OCI-LY7 (cell line): Measurements from ENCODE around the gene ARHGAP4.

Source experiments
- EZH2phosphoT487 ChIP-seq: fragments of 200-600 bp; sonication (generic); IDR thresholded peaks from 2 replicates; pipeline ENCODE4 v1.6.1; 2018; ENCODE audit warnings: low read depth, borderline replicate concordance, mild to moderate bottlenecking, mixed run types, antibody characterized with exemption, low read length, moderate library complexity, mixed read lengths
- TF ChIP-seq, protein P1 (sequence below): fragments of 200-600 bp; sonication (generic); conservative IDR thresholded peaks from 2 replicates; pipeline ENCODE4 v1.5.1; 2014; ENCODE audit warnings: mild to moderate bottlenecking, antibody characterized with exemption, low read length, moderate library complexity, mixed read lengths

DNA sequence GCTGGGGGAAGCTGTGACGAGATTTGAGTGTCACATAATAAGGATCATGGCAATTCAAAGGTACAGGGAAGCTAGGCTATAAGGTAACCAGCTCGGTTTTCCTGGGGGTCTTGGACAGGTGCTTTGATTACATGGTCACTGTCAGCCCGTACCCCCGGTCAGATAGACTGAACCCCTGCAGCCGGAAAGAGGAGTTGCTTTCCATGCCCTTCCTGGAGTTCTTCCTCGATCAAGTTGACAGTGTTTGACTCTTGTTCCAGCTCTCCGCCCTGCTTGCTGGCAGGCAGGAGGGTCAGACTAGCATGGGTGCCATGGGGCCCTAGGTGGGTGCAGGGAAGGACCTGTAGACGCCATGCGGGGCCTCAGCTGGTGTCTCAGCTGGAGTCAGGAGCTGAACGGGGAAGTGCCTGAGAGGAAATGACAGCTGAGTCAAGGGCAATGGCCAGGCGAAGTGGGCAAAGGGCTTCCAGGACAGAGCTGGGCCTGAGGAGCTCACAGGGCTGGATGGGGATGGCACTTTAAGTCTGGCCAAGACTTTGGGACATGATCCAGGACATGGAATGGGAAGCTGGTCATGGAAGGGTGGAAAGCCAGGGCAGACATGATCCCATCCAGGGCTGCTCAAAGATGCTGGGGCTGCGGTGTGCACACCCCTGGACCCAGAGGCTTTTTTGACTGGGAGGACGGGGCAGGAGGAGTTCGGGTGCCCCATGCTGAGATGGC, 48.1 kb upstream of the ARHGAP4 start:
- TF ChIP-seq, protein P1, sequence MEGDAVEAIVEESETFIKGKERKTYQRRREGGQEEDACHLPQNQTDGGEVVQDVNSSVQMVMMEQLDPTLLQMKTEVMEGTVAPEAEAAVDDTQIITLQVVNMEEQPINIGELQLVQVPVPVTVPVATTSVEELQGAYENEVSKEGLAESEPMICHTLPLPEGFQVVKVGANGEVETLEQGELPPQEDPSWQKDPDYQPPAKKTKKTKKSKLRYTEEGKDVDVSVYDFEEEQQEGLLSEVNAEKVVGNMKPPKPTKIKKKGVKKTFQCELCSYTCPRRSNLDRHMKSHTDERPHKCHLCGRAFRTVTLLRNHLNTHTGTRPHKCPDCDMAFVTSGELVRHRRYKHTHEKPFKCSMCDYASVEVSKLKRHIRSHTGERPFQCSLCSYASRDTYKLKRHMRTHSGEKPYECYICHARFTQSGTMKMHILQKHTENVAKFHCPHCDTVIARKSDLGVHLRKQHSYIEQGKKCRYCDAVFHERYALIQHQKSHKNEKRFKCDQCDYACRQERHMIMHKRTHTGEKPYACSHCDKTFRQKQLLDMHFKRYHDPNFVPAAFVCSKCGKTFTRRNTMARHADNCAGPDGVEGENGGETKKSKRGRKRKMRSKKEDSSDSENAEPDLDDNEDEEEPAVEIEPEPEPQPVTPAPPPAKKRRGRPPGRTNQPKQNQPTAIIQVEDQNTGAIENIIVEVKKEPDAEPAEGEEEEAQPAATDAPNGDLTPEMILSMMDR: no peak
- no peak for TF ChIP-seq EZH2phosphoT487
